WTC11 (cell line): ENCODE results near the gene CHST14. TPM values are rescaled to one million over a fixed set of nuclear protein-coding genes. Genes with fewer than 3 reads are reported as not detected.
A peak's percentile ranks its signal among the peaks of the same experiment; 100 is the strongest.

Source experiments
- ATAC-seq: fragments of 200-7000 bp; cut with Tn5 transposase; 2 replicates; pipeline ENCODE4 v1.10.0; 2021; ENCODE audit warnings: mild to moderate bottlenecking, moderate library complexity
- CTCF ChIA-PET: fragments of 300-600 bp; sonication (Branson Sonifier 250); formaldehyde crosslinking; loops from one replicate; lab custom pipeline; 2021; ENCODE audit warnings: antibody characterized with exemption; lab: Charles Lee
- POLR2A ChIA-PET: fragments of 350-600 bp; sonication (Branson Sonifier 250); formaldehyde crosslinking; loops from one replicate; lab custom pipeline; 2021; ENCODE audit warnings: antibody characterized with exemption; lab: Charles Lee
- DNase-seq: peaks from one replicate; pipeline ENCODE4 v3.0.0; 2021; ENCODE audit warnings: low spot score
- H3K27ac Mint-ChIP-seq: 2 replicates; pipeline ENCODE4 v1.8.0; 2021; ENCODE audit warnings: mixed read lengths
- H3K27me3 Mint-ChIP-seq: 2 replicates; pipeline ENCODE4 v1.8.0; 2021; ENCODE audit warnings: low read depth, mild to moderate bottlenecking, moderate library complexity, mixed read lengths
- H3K36me3 Mint-ChIP-seq: 2 replicates; pipeline ENCODE4 v1.8.0; 2021; ENCODE audit warnings: mixed read lengths
- H3K4me1 Mint-ChIP-seq: 2 replicates; pipeline ENCODE4 v1.8.0; 2022; ENCODE audit warnings: mixed read lengths
- H3K4me3 Mint-ChIP-seq: 2 replicates; pipeline ENCODE4 v1.8.0; 2021; ENCODE audit warnings: mild to moderate bottlenecking, moderate library complexity, mixed read lengths
- H3K9me3 Mint-ChIP-seq: 2 replicates; pipeline ENCODE4 v1.8.0; 2021; ENCODE audit warnings: mixed read lengths
- ATF1 ChIP-seq: sonication (generic); formaldehyde crosslinking; IDR thresholded peaks from 2 replicates; pipeline ENCODE4 v1.8.1; 2023; ENCODE audit warnings: mild to moderate bottlenecking, moderate library complexity, missing genetic modification reagents
- CBFB ChIP-seq: sonication (generic); formaldehyde crosslinking; IDR thresholded peaks from 2 replicates; pipeline ENCODE4 v1.8.1; 2022; ENCODE audit warnings: mild to moderate bottlenecking, low read depth, missing genetic modification reagents
- E2F5 ChIP-seq: sonication (generic); formaldehyde crosslinking; IDR thresholded peaks from 2 replicates; pipeline ENCODE4 v1.8.1; 2022; ENCODE audit warnings: mild to moderate bottlenecking, moderate library complexity, missing genetic modification reagents
- ELF4 ChIP-seq: sonication (generic); formaldehyde crosslinking; IDR thresholded peaks from 2 replicates; pipeline ENCODE4 v1.8.1; 2022; ENCODE audit warnings: low read depth, mild to moderate bottlenecking, moderate library complexity, missing genetic modification reagents
- GRHL2 ChIP-seq: fragments of 250-450 bp; sonication (Bioruptor Pico); IDR thresholded peaks from 2 replicates; pipeline ENCODE4 v1.8.0; 2022; ENCODE audit warnings: mild to moderate bottlenecking, moderate library complexity; ENCODE audit not compliant: insufficient replicate concordance, severe bottlenecking
- HMGA2 ChIP-seq: fragments of 250-450 bp; sonication (Bioruptor Pico); IDR thresholded peaks from 2 replicates; pipeline ENCODE4 v1.4.0; 2021; ENCODE audit warnings: mild to moderate bottlenecking, moderate library complexity
- KAT7 ChIP-seq: sonication (generic); formaldehyde crosslinking; IDR thresholded peaks from 2 replicates; pipeline ENCODE4 v1.8.1; 2023; ENCODE audit warnings: missing genetic modification reagents, mild to moderate bottlenecking, borderline replicate concordance
- MXD4 ChIP-seq: fragments of 250-450 bp; sonication (Bioruptor Pico); IDR thresholded peaks from 2 replicates; pipeline ENCODE4 v1.8.0; 2021; ENCODE audit warnings: mild to moderate bottlenecking, moderate library complexity, borderline replicate concordance
- NFE2L1 ChIP-seq: sonication (generic); formaldehyde crosslinking; IDR thresholded peaks from 2 replicates; pipeline ENCODE4 v1.8.1; 2023; ENCODE audit warnings: missing genetic modification reagents
- NFYB ChIP-seq: sonication (generic); formaldehyde crosslinking; conservative IDR thresholded peaks from 2 replicates; pipeline ENCODE4 v1.8.0; 2022; ENCODE audit warnings: low read depth, missing genetic modification reagents
- RELA ChIP-seq: sonication (generic); formaldehyde crosslinking; IDR thresholded peaks from 2 replicates; pipeline ENCODE4 v1.8.1; 2022; ENCODE audit warnings: missing genetic modification reagents, mild to moderate bottlenecking, borderline replicate concordance
- STAT6 ChIP-seq: sonication (generic); formaldehyde crosslinking; conservative IDR thresholded peaks from 2 replicates; pipeline ENCODE4 v1.8.1; 2023; ENCODE audit warnings: mild to moderate bottlenecking, low read depth, missing genetic modification reagents, moderate library complexity
- TCF7 ChIP-seq: sonication (generic); formaldehyde crosslinking; IDR thresholded peaks from 2 replicates; pipeline ENCODE4 v1.8.0; 2022; ENCODE audit warnings: mild to moderate bottlenecking, low read depth, missing genetic modification reagents, moderate library complexity
- ZNF121 ChIP-seq: sonication (generic); formaldehyde crosslinking; IDR thresholded peaks from 2 replicates; pipeline ENCODE4 v1.8.0; 2023; ENCODE audit warnings: missing genetic modification reagents
- ZNF138 ChIP-seq: sonication (generic); formaldehyde crosslinking; conservative IDR thresholded peaks from 2 replicates; pipeline ENCODE4 v1.8.1; 2022; ENCODE audit warnings: mild to moderate bottlenecking, moderate library complexity, missing genetic modification reagents
- ZNF219 ChIP-seq: sonication (generic); formaldehyde crosslinking; IDR thresholded peaks from 2 replicates; pipeline ENCODE4 v1.8.0; 2023; ENCODE audit warnings: missing genetic modification reagents, mild to moderate bottlenecking, borderline replicate concordance
- ZNF317 ChIP-seq: sonication (generic); formaldehyde crosslinking; IDR thresholded peaks from 2 replicates; pipeline ENCODE4 v1.8.1; 2023; ENCODE audit warnings: low read depth, mild to moderate bottlenecking, moderate library complexity, missing genetic modification reagents, borderline replicate concordance
- total RNA-seq: library from RNA; stranded (reverse); gene quantifications from 3 replicates; pipeline ENCODE4 v1.2.3, GENCODE V29; 2021
- TF ChIP-seq, protein P1 (sequence below): sonication (generic); formaldehyde crosslinking; IDR thresholded peaks from 2 replicates; pipeline ENCODE4 v1.8.1; 2023; ENCODE audit warnings: mild to moderate bottlenecking, missing genetic modification reagents
- TF ChIP-seq, protein P2 (sequence below): sonication (generic); formaldehyde crosslinking; IDR thresholded peaks from 2 replicates; pipeline ENCODE4 v1.8.1; 2023; ENCODE audit warnings: mild to moderate bottlenecking, moderate library complexity, missing genetic modification reagents
- TF ChIP-seq, protein P3 (sequence below): sonication (generic); formaldehyde crosslinking; IDR thresholded peaks from 2 replicates; pipeline ENCODE4 v1.8.0; 2022; ENCODE audit warnings: mild to moderate bottlenecking, missing genetic modification reagents
- TF ChIP-seq, protein P4 (sequence below): fragments of 250-450 bp; sonication (Bioruptor Pico); IDR thresholded peaks from 2 replicates; pipeline ENCODE4 v1.9.0; 2021; ENCODE audit warnings: mild to moderate bottlenecking, borderline replicate concordance

Gene CHST14
- total RNA-seq, 1 experiment from 2014 or later = 21.3 TPM

DNA sequence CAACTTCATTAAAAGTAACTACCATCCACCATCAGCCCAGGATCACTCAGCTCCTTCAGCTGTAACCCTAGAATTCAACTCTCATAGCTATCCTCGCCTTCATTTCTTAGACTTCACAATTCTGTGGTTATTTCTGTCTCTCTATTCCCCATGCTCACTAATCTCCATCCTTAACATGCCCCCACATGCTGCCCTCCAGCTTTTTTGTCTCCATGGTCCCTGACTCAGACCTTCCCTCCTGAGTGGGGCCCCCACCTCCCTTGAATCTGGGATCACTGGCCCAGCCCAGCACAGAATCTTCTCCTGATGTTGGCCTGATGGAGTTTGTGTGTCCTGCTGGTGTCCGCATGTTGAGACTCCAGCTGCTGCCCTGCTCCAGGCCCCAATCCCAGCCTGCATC, 41.7 kb downstream of the CHST14 start:
- Mint-ChIP-seq H3K27ac (no peak overlapping the region), H3K9me3 (no peaks in the 10 kb centered on the region), H3K4me1 (peaks cover 16% of the 10 kb centered on the region), H3K36me3 (no peaks in the 10 kb centered on the region), H3K4me3 (peak overlapping the region; percentile 85), H3K27me3 (peaks cover 53% of the 10 kb centered on the region)
- no peak for ATAC-seq
- no peak for DNase-seq
- TF ChIP-seq GRHL2 (CRISPR knock-in tag) = no peak
- no peak for TF ChIP-seq CBFB (CRISPR knock-in tag)
- no peak for TF ChIP-seq HMGA2 (CRISPR knock-in tag)
- no peak for TF ChIP-seq E2F5
- no peak for TF ChIP-seq ELF4 (CRISPR knock-in tag)
- no peak for TF ChIP-seq TCF7
- TF ChIP-seq, protein P1, sequence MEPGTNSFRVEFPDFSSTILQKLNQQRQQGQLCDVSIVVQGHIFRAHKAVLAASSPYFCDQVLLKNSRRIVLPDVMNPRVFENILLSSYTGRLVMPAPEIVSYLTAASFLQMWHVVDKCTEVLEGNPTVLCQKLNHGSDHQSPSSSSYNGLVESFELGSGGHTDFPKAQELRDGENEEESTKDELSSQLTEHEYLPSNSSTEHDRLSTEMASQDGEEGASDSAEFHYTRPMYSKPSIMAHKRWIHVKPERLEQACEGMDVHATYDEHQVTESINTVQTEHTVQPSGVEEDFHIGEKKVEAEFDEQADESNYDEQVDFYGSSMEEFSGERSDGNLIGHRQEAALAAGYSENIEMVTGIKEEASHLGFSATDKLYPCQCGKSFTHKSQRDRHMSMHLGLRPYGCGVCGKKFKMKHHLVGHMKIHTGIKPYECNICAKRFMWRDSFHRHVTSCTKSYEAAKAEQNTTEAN = no peak
- TF ChIP-seq ZNF317 (CRISPR knock-in tag) = no peak
- ChIA-PET POLR2A (interaction anchor here (0.5 kb wide), 1 partner anchor 285 kb away, joined by 4 read pairs; no protein-coding TSS in a partner anchor), CTCF (interaction anchor here (1.5 kb wide), 1 partner anchor 73 kb away, joined by 3 read pairs; no protein-coding TSS in a partner anchor)

- CTCF ChIA-PET = no interaction called here
- no peak overlapping the region for H3K27ac Mint-ChIP-seq
- peaks cover 16% of the 10 kb centered on the region for H3K4me1 Mint-ChIP-seq
- POLR2A ChIA-PET = interaction anchor here (0.5 kb wide), 1 partner anchor 76 kb away, joined by 5 read pairs; no protein-coding TSS in a partner anchor
- DNase-seq (no peak), ATAC-seq (no peak)
- no peaks in the 10 kb centered on the region for H3K36me3 Mint-ChIP-seq
- H3K9me3 Mint-ChIP-seq = no peaks in the 10 kb centered on the region
- H3K27me3 Mint-ChIP-seq = peaks cover 42% of the 10 kb centered on the region
- no peak overlapping the region for H3K4me3 Mint-ChIP-seq
- TF ChIP-seq NFYB (CRISPR knock-in tag) = no peak
- TF ChIP-seq ZNF219 (CRISPR knock-in tag) = no peak
- TF ChIP-seq, protein P2, sequence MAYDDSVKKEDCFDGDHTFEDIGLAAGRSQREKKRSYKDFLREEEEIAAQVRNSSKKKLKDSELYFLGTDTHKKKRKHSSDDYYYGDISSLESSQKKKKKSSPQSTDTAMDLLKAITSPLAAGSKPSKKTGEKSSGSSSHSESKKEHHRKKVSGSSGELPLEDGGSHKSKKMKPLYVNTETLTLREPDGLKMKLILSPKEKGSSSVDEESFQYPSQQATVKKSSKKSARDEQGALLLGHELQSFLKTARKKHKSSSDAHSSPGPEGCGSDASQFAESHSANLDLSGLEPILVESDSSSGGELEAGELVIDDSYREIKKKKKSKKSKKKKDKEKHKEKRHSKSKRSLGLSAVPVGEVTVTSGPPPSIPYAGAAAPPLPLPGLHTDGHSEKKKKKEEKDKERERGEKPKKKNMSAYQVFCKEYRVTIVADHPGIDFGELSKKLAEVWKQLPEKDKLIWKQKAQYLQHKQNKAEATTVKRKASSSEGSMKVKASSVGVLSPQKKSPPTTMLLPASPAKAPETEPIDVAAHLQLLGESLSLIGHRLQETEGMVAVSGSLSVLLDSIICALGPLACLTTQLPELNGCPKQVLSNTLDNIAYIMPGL (CRISPR knock-in tag) = no peak
- TF ChIP-seq HMGA2 (CRISPR knock-in tag) = no peak
- no peak for TF ChIP-seq ZNF121 (CRISPR knock-in tag)
- TF ChIP-seq RELA (CRISPR knock-in tag) = no peak
- no peak for TF ChIP-seq STAT6
- TF ChIP-seq KAT7 (CRISPR knock-in tag) = no peak
- TF ChIP-seq ZNF317 (CRISPR knock-in tag) = no peak
- no peak for TF ChIP-seq E2F5
- TF ChIP-seq ZNF138 (CRISPR knock-in tag) = no peak
- TF ChIP-seq, protein P3, sequence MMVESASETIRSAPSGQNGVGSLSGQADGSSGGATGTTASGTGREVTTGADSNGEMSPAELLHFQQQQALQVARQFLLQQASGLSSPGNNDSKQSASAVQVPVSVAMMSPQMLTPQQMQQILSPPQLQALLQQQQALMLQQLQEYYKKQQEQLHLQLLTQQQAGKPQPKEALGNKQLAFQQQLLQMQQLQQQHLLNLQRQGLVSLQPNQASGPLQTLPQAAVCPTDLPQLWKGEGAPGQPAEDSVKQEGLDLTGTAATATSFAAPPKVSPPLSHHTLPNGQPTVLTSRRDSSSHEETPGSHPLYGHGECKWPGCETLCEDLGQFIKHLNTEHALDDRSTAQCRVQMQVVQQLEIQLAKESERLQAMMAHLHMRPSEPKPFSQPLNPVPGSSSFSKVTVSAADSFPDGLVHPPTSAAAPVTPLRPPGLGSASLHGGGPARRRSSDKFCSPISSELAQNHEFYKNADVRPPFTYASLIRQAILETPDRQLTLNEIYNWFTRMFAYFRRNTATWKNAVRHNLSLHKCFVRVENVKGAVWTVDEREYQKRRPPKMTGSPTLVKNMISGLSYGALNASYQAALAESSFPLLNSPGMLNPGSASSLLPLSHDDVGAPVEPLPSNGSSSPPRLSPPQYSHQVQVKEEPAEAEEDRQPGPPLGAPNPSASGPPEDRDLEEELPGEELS (CRISPR knock-in tag) = no peak
- TF ChIP-seq, protein P4, sequence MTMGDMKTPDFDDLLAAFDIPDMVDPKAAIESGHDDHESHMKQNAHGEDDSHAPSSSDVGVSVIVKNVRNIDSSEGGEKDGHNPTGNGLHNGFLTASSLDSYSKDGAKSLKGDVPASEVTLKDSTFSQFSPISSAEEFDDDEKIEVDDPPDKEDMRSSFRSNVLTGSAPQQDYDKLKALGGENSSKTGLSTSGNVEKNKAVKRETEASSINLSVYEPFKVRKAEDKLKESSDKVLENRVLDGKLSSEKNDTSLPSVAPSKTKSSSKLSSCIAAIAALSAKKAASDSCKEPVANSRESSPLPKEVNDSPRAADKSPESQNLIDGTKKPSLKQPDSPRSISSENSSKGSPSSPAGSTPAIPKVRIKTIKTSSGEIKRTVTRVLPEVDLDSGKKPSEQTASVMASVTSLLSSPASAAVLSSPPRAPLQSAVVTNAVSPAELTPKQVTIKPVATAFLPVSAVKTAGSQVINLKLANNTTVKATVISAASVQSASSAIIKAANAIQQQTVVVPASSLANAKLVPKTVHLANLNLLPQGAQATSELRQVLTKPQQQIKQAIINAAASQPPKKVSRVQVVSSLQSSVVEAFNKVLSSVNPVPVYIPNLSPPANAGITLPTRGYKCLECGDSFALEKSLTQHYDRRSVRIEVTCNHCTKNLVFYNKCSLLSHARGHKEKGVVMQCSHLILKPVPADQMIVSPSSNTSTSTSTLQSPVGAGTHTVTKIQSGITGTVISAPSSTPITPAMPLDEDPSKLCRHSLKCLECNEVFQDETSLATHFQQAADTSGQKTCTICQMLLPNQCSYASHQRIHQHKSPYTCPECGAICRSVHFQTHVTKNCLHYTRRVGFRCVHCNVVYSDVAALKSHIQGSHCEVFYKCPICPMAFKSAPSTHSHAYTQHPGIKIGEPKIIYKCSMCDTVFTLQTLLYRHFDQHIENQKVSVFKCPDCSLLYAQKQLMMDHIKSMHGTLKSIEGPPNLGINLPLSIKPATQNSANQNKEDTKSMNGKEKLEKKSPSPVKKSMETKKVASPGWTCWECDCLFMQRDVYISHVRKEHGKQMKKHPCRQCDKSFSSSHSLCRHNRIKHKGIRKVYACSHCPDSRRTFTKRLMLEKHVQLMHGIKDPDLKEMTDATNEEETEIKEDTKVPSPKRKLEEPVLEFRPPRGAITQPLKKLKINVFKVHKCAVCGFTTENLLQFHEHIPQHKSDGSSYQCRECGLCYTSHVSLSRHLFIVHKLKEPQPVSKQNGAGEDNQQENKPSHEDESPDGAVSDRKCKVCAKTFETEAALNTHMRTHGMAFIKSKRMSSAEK (CRISPR knock-in tag) = no peak
- no peak for TF ChIP-seq NFE2L1
- TF ChIP-seq ATF1 (CRISPR knock-in tag) = no peak
- no peak for TF ChIP-seq MXD4
These were observed 42.8 kb downstream of the CHST14 start for GRCh38 chr15:40513609-40514008.
